ENCODE measurements around the gene ZBTB7C. TPM values are rescaled to one million over a fixed set of nuclear protein-coding genes. Genes with fewer than 3 reads are reported as not detected.

Gene ZBTB7C
- total and polyA plus RNA-seq, 2 of the 4 experiments (the other 2 are of a cell fraction) = not detected

DNA sequence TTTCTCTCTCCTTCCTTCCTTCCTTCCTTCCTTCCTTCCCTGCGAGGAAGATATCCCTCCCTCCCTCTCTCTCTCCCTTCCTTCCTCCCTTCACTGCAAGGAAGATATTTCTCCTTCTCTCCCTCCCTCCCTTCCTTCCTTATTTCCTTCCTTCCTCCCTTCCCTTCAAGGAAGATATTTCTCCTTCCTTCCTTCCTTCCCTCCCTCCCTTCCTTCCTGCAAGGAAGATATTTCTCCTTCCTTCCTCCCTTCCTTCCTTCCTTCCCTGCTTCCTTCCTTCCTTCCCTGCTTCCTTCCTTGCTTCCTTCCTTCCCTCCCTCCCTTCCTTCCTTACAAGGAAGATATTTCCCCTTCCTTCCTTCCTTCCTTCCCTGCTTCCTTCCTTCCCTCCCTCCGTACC lies 229.5 kb downstream of the ZBTB7C start:
- intact Hi-C loops (cut with micrococcal nuclease) = no loop called here
- CTCF ChIA-PET = no interaction called here
- Histone ChIP-seq H3K4me2 (ENCODE audit: low read depth, low read length) (no peak overlapping the region), H3K4me3 (ENCODE audit: insufficient read depth, low read depth, low read length) (no peak overlapping the region), H2AK5ac (ENCODE audit: low read depth, low read length) (no peak overlapping the region), H4K8ac (ENCODE audit: low read depth in 2 of 2, low read length in 2 of 2) (no peak overlapping the region), H2AFZ (replicated peaks; ENCODE audit: low read length, poor library complexity) (no peak overlapping the region), H3K56ac (ENCODE audit: extremely low read depth, insufficient read depth, low read length) (no peak overlapping the region), H3K4me1 (ENCODE audit: control insufficient read depth, insufficient read depth, low read length) (no peaks in the 10 kb centered on the region), H3K27ac (ENCODE audit: insufficient read depth, low read length) (no peak overlapping the region), H2BK15ac (ENCODE audit: low read depth, low read length) (no peak overlapping the region), H3K79me1 (ENCODE audit: low read depth in 1 of 2, low read length in 2 of 2) (no peaks in the 10 kb centered on the region), H2BK5ac (ENCODE audit: low read depth, low read length, poor library complexity, severe bottlenecking) (no peak overlapping the region), H2AK9ac (replicated peaks; ENCODE audit: low read depth, low read length, poor library complexity) (no peak overlapping the region), H2BK20ac (ENCODE audit: low read depth, low read length) (no peak overlapping the region), H3K36me3 (ENCODE audit: control insufficient read depth, insufficient read depth, low read length) (no peaks in the 10 kb centered on the region), H3K27me3 (ENCODE audit: control insufficient read depth, insufficient read depth, low read length) (peaks cover 6% of the 10 kb centered on the region; the same call in 1 of the 2 replicates), H4K20me1 (ENCODE audit: insufficient read depth, low read length) (no peaks in the 10 kb centered on the region), H2BK120ac (ENCODE audit: low read depth, low read length) (no peak overlapping the region), H3K4ac (ENCODE audit: low read depth, low read length) (no peak overlapping the region), H4K91ac (ENCODE audit: insufficient read depth, low read depth, low read length) (no peak overlapping the region), H3K9me1 (ENCODE audit: insufficient read depth, low read length) (no peaks in the 10 kb centered on the region), H3K18ac (ENCODE audit: low read depth, low read length) (no peak overlapping the region), H3K23ac (ENCODE audit: low read depth, low read length) (no peak overlapping the region), H3K14ac (replicated peaks; ENCODE audit: low read depth, low read length) (no peak overlapping the region), H3K9ac (ENCODE audit: low read depth, low read length) (no peak overlapping the region), H4K5ac (ENCODE audit: low read depth, low read length) (no peak overlapping the region), H3K9me3 (ENCODE audit: control insufficient read depth, insufficient read depth, low read length) (no peaks in the 10 kb centered on the region)
- dilution Hi-C loops (cut with HindIII; ENCODE audit: low sequenced_read_pairs, unreplicated experiment) = no loop called here
- no TSS peak for BruUV-seq (replicated peaks)
- no CpG with 5 or more reads among the region's 2 CpGs for WGBS, 2 experiments (ENCODE audit: extremely low coverage in 2 of 2, insufficient read length in 1 of 2)
- DNase-seq = no peak
- TF ChIP-seq FOS (IDR thresholded peaks at IDR 0.05; ENCODE audit: low read depth, low read length) (no peak), NFE2L2 (IDR thresholded peaks at IDR 0.05; ENCODE audit: low read depth, low read length) (no peak), RCOR1 (IDR thresholded peaks at IDR 0.05; ENCODE audit: insufficient replicate concordance, low read length) (no peak), BHLHE40 (IDR thresholded peaks at IDR 0.05; ENCODE audit: low read depth, low read length) (no peak), RFX5 (IDR thresholded peaks at IDR 0.05; ENCODE audit: low read depth, low read length) (no peak), RAD21 (IDR thresholded peaks at IDR 0.05; ENCODE audit: low read length) (no peak), MAFK (IDR thresholded peaks at IDR 0.05; ENCODE audit: low read depth, low read length) (no peak), CEBPB (IDR thresholded peaks at IDR 0.05; ENCODE audit: low read depth, low read length) (no peak)
- TF ChIP-seq, protein P1, sequence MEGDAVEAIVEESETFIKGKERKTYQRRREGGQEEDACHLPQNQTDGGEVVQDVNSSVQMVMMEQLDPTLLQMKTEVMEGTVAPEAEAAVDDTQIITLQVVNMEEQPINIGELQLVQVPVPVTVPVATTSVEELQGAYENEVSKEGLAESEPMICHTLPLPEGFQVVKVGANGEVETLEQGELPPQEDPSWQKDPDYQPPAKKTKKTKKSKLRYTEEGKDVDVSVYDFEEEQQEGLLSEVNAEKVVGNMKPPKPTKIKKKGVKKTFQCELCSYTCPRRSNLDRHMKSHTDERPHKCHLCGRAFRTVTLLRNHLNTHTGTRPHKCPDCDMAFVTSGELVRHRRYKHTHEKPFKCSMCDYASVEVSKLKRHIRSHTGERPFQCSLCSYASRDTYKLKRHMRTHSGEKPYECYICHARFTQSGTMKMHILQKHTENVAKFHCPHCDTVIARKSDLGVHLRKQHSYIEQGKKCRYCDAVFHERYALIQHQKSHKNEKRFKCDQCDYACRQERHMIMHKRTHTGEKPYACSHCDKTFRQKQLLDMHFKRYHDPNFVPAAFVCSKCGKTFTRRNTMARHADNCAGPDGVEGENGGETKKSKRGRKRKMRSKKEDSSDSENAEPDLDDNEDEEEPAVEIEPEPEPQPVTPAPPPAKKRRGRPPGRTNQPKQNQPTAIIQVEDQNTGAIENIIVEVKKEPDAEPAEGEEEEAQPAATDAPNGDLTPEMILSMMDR (conservative IDR thresholded peaks at IDR 0.05; ENCODE audit: low read depth, low read length) = no peak
- in situ Hi-C loops (cut with MboI; ENCODE audit: low sequenced_read_pairs) = no loop called here
- no peak for ATAC-seq (ENCODE audit: low read depth)
- POLR2A ChIA-PET (ENCODE audit: unreplicated experiment) = no interaction called here
